ENCODE measurements around the gene LPO.

Gene LPO

GRCh38 chr17:58227733-58228132 is 10.7 kb upstream of the LPO start:
- ChIA-PET CTCF (interaction anchor here (0.6 to 2.5 kb wide), 4 partner anchors 8 to 157 kb away, joined by 3 to 10 read pairs (median 5); no protein-coding TSS in a partner anchor), POLR2A (no interaction called here)
- peaks cover 0 to 11% (median 7%) of the 10 kb centered on the region in 4 experiments for H3K4me1 ChIP-seq (ENCODE audit: control extremely low read depth in 1 of 4, control insufficient read depth in 4 of 4, insufficient read depth in 4 of 4, low read length in 3 of 4)
- H3K9me3 ChIP-seq (ENCODE audit: control extremely low read depth in 1 of 5, control insufficient read depth in 4 of 5, insufficient read depth in 2 of 5, low read depth in 1 of 5, low read length in 4 of 5) = no peaks in the 10 kb centered on the region
- no peaks in the 10 kb centered on the region for H3K36me3 ChIP-seq (ENCODE audit: control insufficient read depth in 4 of 4, insufficient read depth in 4 of 4, low read length in 3 of 4)
- no peak for DNase-seq
- H3K27ac ChIP-seq (ENCODE audit: insufficient read depth in 1 of 2, low read depth in 1 of 2, low read length in 2 of 2, poor library complexity in 1 of 2, severe bottlenecking in 2 of 2) = no peak overlapping the region
- 89% methylated on average over 3 of the region's 3 CpGs for WGBS (ENCODE audit: insufficient coverage)
- H3K27me3 ChIP-seq (replicated peaks in 2 of 5; ENCODE audit: control insufficient read depth in 4 of 5, insufficient read depth in 5 of 5, low read length in 4 of 5) = peaks cover 0 to 5% (median 0%) of the 10 kb centered on the region in 5 experiments
- no peak overlapping the region for H3K4me3 ChIP-seq (ENCODE audit: control insufficient read depth in 1 of 7, extremely low read depth in 1 of 7, insufficient read depth in 4 of 7, low read depth in 2 of 7, low read length in 6 of 7)

GRCh38 chr17:58228679-58229078 is 9.7 kb upstream of the LPO start:
- ChIA-PET POLR2A (no interaction called here), CTCF (interaction anchor here (0.8 to 2.4 kb wide), 3 partner anchors 7 to 29 kb away, joined by 3 to 10 read pairs (median 7); no protein-coding TSS in a partner anchor)
- Histone ChIP-seq H3K27me3 (replicated peaks in 2 of 5; ENCODE audit: control insufficient read depth in 4 of 5, insufficient read depth in 5 of 5, low read length in 4 of 5) (peaks cover 0 to 7% (median 0%) of the 10 kb centered on the region in 5 experiments), H3K27ac (ENCODE audit: insufficient read depth in 1 of 2, low read depth in 1 of 2, low read length in 2 of 2, poor library complexity in 1 of 2, severe bottlenecking in 2 of 2) (no peak overlapping the region), H3K4me3 (ENCODE audit: control insufficient read depth in 1 of 7, extremely low read depth in 1 of 7, insufficient read depth in 4 of 7, low read depth in 2 of 7, low read length in 6 of 7) (no peak overlapping the region), H3K36me3 (ENCODE audit: control insufficient read depth in 4 of 4, insufficient read depth in 4 of 4, low read length in 3 of 4) (no peaks in the 10 kb centered on the region), H3K9me3 (ENCODE audit: control extremely low read depth in 1 of 5, control insufficient read depth in 4 of 5, insufficient read depth in 2 of 5, low read depth in 1 of 5, low read length in 4 of 5) (no peaks in the 10 kb centered on the region), H3K4me1 (ENCODE audit: control extremely low read depth in 1 of 4, control insufficient read depth in 4 of 4, insufficient read depth in 4 of 4, low read length in 3 of 4) (peaks cover 0 to 18% (median 7%) of the 10 kb centered on the region in 4 experiments)
- no peak for DNase-seq
- 75% methylated on average over 1 of the region's 3 CpGs for WGBS (ENCODE audit: insufficient coverage)

GRCh38 chr17:58229384-58229783 is 9.0 kb upstream of the LPO start:
- ChIA-PET POLR2A (no interaction called here), CTCF (interaction anchor here (2.4 kb wide), 1 partner anchor 29 kb away, joined by 7 read pairs; no protein-coding TSS in a partner anchor)
- Histone ChIP-seq H3K4me3 (ENCODE audit: control insufficient read depth in 1 of 7, extremely low read depth in 1 of 7, insufficient read depth in 4 of 7, low read depth in 2 of 7, low read length in 6 of 7) (no peak overlapping the region), H3K9me3 (ENCODE audit: control extremely low read depth in 1 of 5, control insufficient read depth in 4 of 5, insufficient read depth in 2 of 5, low read depth in 1 of 5, low read length in 4 of 5) (no peaks in the 10 kb centered on the region), H3K4me1 (ENCODE audit: control extremely low read depth in 1 of 4, control insufficient read depth in 4 of 4, insufficient read depth in 4 of 4, low read length in 3 of 4) (peaks cover 0 to 18% (median 3%) of the 10 kb centered on the region in 4 experiments), H3K27me3 (replicated peaks in 2 of 5; ENCODE audit: control insufficient read depth in 4 of 5, insufficient read depth in 5 of 5, low read length in 4 of 5) (peaks cover 0 to 8% (median 3%) of the 10 kb centered on the region in 5 experiments), H3K27ac (ENCODE audit: insufficient read depth in 1 of 2, low read depth in 1 of 2, low read length in 2 of 2, poor library complexity in 1 of 2, severe bottlenecking in 2 of 2) (no peak overlapping the region), H3K36me3 (ENCODE audit: control insufficient read depth in 4 of 4, insufficient read depth in 4 of 4, low read length in 3 of 4) (no peaks in the 10 kb centered on the region)
- no peak for DNase-seq
- WGBS (ENCODE audit: insufficient coverage) = 100% methylated on average over 1 of the region's 1 CpG

- H3K9me3 ChIP-seq (ENCODE audit: control extremely low read depth in 1 of 5, control insufficient read depth in 4 of 5, insufficient read depth in 2 of 5, low read depth in 1 of 5, low read length in 4 of 5) = no peaks in the 10 kb centered on the region
- peaks cover 0 to 18% (median 0%) of the 10 kb centered on the region in 4 experiments for H3K4me1 ChIP-seq (ENCODE audit: control extremely low read depth in 1 of 4, control insufficient read depth in 4 of 4, insufficient read depth in 4 of 4, low read length in 3 of 4)
- ChIA-PET POLR2A (no interaction called here), CTCF (interaction anchor here (1.2 to 2.4 kb wide), 2 partner anchors 30 to 51 kb away, joined by 4 to 7 read pairs; partner anchors contain the start of gene MPO)
- H3K27me3 ChIP-seq (replicated peaks in 2 of 5; ENCODE audit: control insufficient read depth in 4 of 5, insufficient read depth in 5 of 5, low read length in 4 of 5) = peaks cover 0 to 13% (median 7%) of the 10 kb centered on the region in 5 experiments
- WGBS (ENCODE audit: insufficient coverage) = 96% methylated on average over 4 of the region's 4 CpGs
- H3K27ac ChIP-seq (ENCODE audit: insufficient read depth in 1 of 2, low read depth in 1 of 2, low read length in 2 of 2, poor library complexity in 1 of 2, severe bottlenecking in 2 of 2) = no peak overlapping the region
- H3K4me3 ChIP-seq (ENCODE audit: control insufficient read depth in 1 of 7, extremely low read depth in 1 of 7, insufficient read depth in 4 of 7, low read depth in 2 of 7, low read length in 6 of 7) = no peak overlapping the region
- no peaks in the 10 kb centered on the region for H3K36me3 ChIP-seq (ENCODE audit: control insufficient read depth in 4 of 4, insufficient read depth in 4 of 4, low read length in 3 of 4)
- DNase-seq = no peak
Measured at GRCh38 chr17:58229881-58230280, 8.5 kb upstream of the LPO start.

- Histone ChIP-seq H3K4me3 (ENCODE audit: control insufficient read depth in 1 of 7, extremely low read depth in 1 of 7, insufficient read depth in 4 of 7, low read depth in 2 of 7, low read length in 6 of 7) (no peak overlapping the region), H3K27ac (ENCODE audit: insufficient read depth in 1 of 2, low read depth in 1 of 2, low read length in 2 of 2, poor library complexity in 1 of 2, severe bottlenecking in 2 of 2) (no peak overlapping the region), H3K9me3 (ENCODE audit: control extremely low read depth in 1 of 5, control insufficient read depth in 4 of 5, insufficient read depth in 2 of 5, low read depth in 1 of 5, low read length in 4 of 5) (no peaks in the 10 kb centered on the region), H3K27me3 (replicated peaks in 2 of 5; ENCODE audit: control insufficient read depth in 4 of 5, insufficient read depth in 5 of 5, low read length in 4 of 5) (peaks cover 0 to 27% (median 12%) of the 10 kb centered on the region in 5 experiments), H3K4me1 (ENCODE audit: control extremely low read depth in 1 of 4, control insufficient read depth in 4 of 4, insufficient read depth in 4 of 4, low read length in 3 of 4) (peaks cover 0 to 18% (median 0%) of the 10 kb centered on the region in 4 experiments), H3K36me3 (ENCODE audit: control insufficient read depth in 4 of 4, insufficient read depth in 4 of 4, low read length in 3 of 4) (no peaks in the 10 kb centered on the region)
- DNase-seq = no peak
- no CpG with 5 or more reads among the region's 2 CpGs for WGBS (ENCODE audit: insufficient coverage)
- ChIA-PET POLR2A (no interaction called here), CTCF (interaction anchor here (1.2 to 2.7 kb wide), 3 partner anchors 12 to 18 kb away, joined by 3 to 9 read pairs (median 8); partner anchors contain the start of gene MKS1)
Measured at GRCh38 chr17:58231641-58232040, 6.7 kb upstream of the LPO start.

- DNase-seq = no peak
- ChIA-PET CTCF (interaction anchor here (1.6 to 2.7 kb wide), 2 partner anchors 14 to 17 kb away, joined by 8 to 9 read pairs; partner anchors contain the start of gene MKS1), POLR2A (no interaction called here)
- H3K27me3 ChIP-seq (replicated peaks in 2 of 5; ENCODE audit: control insufficient read depth in 4 of 5, insufficient read depth in 5 of 5, low read length in 4 of 5) = peaks cover 0 to 27% (median 12%) of the 10 kb centered on the region in 5 experiments
- H3K9me3 ChIP-seq (ENCODE audit: control extremely low read depth in 1 of 5, control insufficient read depth in 4 of 5, insufficient read depth in 2 of 5, low read depth in 1 of 5, low read length in 4 of 5) = no peaks in the 10 kb centered on the region
- H3K4me3 ChIP-seq (ENCODE audit: control insufficient read depth in 1 of 7, extremely low read depth in 1 of 7, insufficient read depth in 4 of 7, low read depth in 2 of 7, low read length in 6 of 7) = no peak overlapping the region
- H3K36me3 ChIP-seq (ENCODE audit: control insufficient read depth in 4 of 4, insufficient read depth in 4 of 4, low read length in 3 of 4) = no peaks in the 10 kb centered on the region
- no peak overlapping the region for H3K27ac ChIP-seq (ENCODE audit: insufficient read depth in 1 of 2, low read depth in 1 of 2, low read length in 2 of 2, poor library complexity in 1 of 2, severe bottlenecking in 2 of 2)
- H3K4me1 ChIP-seq (ENCODE audit: control extremely low read depth in 1 of 4, control insufficient read depth in 4 of 4, insufficient read depth in 4 of 4, low read length in 3 of 4) = peaks cover 0 to 18% (median 0%) of the 10 kb centered on the region in 4 experiments
- 76% methylated on average over 8 of the region's 12 CpGs for WGBS (ENCODE audit: insufficient coverage)
Measured at GRCh38 chr17:58232707-58233156, 5.7 kb upstream of the LPO start.

- H3K4me1 ChIP-seq (ENCODE audit: control extremely low read depth in 1 of 4, control insufficient read depth in 4 of 4, insufficient read depth in 4 of 4, low read length in 3 of 4) = peaks cover 0 to 18% (median 0%) of the 10 kb centered on the region in 4 experiments
- POLR2A ChIA-PET = no interaction called here
- H3K27me3 ChIP-seq (replicated peaks in 2 of 5; ENCODE audit: control insufficient read depth in 4 of 5, insufficient read depth in 5 of 5, low read length in 4 of 5) = peaks cover 0 to 28% (median 15%) of the 10 kb centered on the region in 5 experiments
- CTCF ChIA-PET = no interaction called here
- H3K9me3 ChIP-seq (ENCODE audit: control extremely low read depth in 1 of 5, control insufficient read depth in 4 of 5, insufficient read depth in 2 of 5, low read depth in 1 of 5, low read length in 4 of 5) = no peaks in the 10 kb centered on the region
- DNase-seq = no peak
- WGBS (ENCODE audit: insufficient coverage) = 100% methylated on average over 2 of the region's 3 CpGs
- no peak overlapping the region for H3K4me3 ChIP-seq (ENCODE audit: control insufficient read depth in 1 of 7, extremely low read depth in 1 of 7, insufficient read depth in 4 of 7, low read depth in 2 of 7, low read length in 6 of 7)
- H3K27ac ChIP-seq (ENCODE audit: insufficient read depth in 1 of 2, low read depth in 1 of 2, low read length in 2 of 2, poor library complexity in 1 of 2, severe bottlenecking in 2 of 2) = no peak overlapping the region
- H3K36me3 ChIP-seq (ENCODE audit: control insufficient read depth in 4 of 4, insufficient read depth in 4 of 4, low read length in 3 of 4) = no peaks in the 10 kb centered on the region
Measured at GRCh38 chr17:58233543-58233942, 4.8 kb upstream of the LPO start.

Measured in common myeloid progenitor, CD34-positive (primary cell).